ENCODE results near the gene HM13.

HM13 gene

DNA sequence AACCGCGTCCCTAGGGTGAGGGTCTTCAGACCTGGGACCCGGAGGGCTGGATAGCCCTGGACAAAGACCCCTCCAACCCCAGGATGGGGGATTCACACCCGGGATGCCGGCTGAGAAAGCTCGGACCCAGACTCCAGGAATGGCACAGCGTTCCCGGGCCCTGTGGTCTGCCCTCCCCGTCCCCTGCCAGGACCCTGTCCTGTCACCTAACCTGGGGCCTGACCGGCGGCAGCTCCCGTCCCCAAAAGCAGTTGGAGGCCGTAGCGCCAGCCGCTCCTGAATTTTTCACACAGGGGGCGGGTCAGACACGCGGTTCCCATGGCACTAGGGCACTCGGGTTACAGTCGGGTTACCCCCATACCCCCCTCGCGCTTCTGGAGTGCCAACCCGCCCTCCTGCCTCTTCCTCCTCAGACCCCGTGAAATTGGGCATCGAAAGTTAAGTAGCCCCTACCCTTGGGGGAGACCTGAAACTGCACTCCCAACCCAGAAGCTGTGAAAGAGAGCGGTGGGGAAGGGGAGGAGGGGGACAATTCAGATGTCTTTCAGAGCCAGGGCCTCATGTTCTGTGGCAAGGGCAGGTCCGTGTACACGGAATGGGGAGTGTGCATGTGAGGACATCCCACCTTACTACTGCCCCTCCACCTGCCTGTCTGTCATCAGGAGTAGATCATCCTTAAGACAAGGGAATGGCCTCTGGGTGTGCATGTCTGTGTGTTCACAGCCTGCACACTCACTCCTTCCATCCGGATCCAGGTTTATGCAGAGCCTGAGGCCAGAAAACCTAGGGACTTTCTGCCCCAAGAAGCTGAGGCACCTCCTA is 38.6 kb upstream of the HM13 start:
- DNase-seq (ENCODE audit: extremely low read depth, low read depth): no peak
- TF ChIP-seq, protein P1, sequence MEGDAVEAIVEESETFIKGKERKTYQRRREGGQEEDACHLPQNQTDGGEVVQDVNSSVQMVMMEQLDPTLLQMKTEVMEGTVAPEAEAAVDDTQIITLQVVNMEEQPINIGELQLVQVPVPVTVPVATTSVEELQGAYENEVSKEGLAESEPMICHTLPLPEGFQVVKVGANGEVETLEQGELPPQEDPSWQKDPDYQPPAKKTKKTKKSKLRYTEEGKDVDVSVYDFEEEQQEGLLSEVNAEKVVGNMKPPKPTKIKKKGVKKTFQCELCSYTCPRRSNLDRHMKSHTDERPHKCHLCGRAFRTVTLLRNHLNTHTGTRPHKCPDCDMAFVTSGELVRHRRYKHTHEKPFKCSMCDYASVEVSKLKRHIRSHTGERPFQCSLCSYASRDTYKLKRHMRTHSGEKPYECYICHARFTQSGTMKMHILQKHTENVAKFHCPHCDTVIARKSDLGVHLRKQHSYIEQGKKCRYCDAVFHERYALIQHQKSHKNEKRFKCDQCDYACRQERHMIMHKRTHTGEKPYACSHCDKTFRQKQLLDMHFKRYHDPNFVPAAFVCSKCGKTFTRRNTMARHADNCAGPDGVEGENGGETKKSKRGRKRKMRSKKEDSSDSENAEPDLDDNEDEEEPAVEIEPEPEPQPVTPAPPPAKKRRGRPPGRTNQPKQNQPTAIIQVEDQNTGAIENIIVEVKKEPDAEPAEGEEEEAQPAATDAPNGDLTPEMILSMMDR (IDR thresholded peaks at IDR 0.05; ENCODE audit: low read depth, low read length): no peak

DNA sequence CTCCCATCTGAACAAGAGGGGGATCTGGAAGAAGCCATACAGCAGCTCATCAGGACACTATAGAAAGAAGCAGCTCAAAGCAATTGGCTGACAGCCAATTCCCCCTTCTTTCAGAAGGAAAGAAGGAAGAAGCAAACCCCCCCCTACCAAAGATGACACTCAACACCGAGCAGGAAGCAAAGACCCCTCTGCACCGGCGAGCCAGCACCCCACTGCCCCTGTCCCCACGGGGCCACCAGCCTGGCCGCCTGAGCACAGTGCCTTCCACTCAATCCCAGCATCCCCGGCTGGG is 38.0 kb upstream of the HM13 start:
- no peak for DNase-seq (ENCODE audit: extremely low read depth, low read depth)
- TF ChIP-seq, protein P1 (IDR thresholded peaks at IDR 0.05; ENCODE audit: low read depth, low read length): no peak

DNA sequence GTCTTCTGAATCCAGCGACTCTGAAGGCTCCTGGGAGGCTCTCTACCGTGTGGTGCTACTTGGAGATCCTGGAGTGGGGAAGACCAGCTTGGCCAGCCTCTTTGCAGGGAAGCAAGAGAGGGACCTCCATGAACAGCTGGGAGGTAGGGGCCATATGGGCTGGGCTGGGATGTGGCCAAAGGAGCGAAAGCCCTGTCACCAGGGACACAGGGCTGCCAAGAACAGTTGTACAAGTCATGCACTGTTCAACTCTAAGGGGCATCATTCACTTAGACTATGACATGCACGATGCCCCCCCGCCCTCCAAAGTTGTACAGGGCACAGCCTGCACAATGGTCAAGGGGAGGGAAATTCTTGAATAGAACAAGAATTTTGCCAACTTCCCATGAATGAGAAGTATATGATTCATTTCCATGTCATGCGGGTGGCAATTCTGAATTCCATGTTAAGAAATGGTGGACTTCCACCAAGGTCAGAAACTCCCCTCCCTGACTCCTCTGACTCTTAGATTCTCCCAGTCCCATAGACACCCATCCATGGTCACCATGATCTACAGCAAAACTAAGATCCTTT is 37.5 kb upstream of the HM13 start:
- no peak for DNase-seq (ENCODE audit: extremely low read depth, low read depth)
- TF ChIP-seq, protein P1 (IDR thresholded peaks at IDR 0.05; ENCODE audit: low read depth, low read length): no peak

GRCh38 chr20:31484001-31484400 is 30.2 kb upstream of the HM13 start:
- TF ChIP-seq, protein P1 (IDR thresholded peaks at IDR 0.05; ENCODE audit: low read depth, low read length): no peak
- DNase-seq (ENCODE audit: extremely low read depth, low read depth): no peak

DNA sequence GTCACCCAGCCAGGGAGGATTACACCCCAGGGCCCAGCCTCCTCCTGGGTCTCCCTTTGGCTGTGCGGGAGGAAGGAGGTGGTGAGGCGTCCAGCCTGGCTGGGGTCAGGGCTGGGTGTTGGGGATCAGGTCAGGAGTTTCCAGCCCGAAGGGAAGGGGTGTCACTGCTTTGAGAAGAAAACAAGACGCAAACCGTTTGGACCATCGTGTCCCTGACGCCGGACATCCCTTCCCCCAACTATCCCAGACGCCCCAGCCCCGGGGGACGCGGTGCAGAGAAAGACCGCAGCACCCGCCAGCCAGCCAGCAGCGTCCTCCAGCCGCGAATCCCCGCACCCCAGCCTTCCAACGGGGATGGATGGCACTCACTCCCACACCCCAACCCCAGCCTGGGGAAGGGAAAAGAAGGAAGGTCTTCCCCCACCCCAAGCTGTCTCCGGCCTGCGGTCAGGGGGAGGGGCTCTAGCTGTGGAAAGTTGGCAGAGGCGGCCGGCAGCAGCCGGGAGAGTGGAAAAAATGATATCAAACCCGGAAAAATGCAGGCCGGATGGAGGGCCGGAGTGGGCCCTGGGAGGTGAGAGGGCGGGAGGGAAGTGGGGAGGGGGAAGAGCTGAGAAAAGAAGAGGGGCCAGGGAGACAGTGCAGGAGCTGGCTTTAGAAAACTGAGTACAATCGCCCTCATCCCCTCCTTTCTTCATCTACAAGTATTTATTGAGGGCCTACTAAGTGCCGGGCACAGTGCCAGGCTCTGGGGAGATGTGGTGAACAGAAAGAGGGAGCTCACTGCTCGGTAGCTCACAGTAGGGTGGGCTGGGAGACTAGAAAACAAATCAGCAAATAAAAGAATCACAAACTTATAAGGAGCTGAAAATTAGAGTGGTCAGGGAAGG is 28.5 kb upstream of the HM13 start:
- no peak for DNase-seq (ENCODE audit: extremely low read depth, low read depth)
- TF ChIP-seq, protein P1 (IDR thresholded peaks at IDR 0.05; ENCODE audit: low read depth, low read length): no peak

DNA sequence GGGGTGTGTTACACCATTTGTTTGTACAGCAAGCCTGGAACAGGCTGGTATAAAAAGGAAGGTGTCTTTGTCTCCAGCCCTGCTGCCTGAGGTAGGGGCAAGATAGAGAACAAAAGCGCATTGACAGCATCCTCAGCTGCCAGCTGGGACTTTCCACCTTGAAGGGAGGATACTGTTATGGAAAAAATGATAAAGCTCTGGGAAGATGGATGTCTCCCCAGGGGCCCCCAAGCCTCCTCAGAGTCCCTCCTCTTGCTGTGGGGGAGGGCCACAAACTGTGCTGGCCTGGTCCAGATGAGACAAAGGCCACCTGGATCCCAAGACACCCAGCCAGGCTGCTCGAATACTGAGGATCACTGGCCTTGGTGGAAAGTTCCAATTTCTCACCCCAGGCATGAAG is 26.1 kb upstream of the HM13 start:
- TF ChIP-seq, protein P1 (IDR thresholded peaks at IDR 0.05; ENCODE audit: low read depth, low read length): no peak
- DNase-seq (ENCODE audit: extremely low read depth, low read depth): no peak

GRCh38 chr20:31489152-31489551 is 25.1 kb upstream of the HM13 start:
- TF ChIP-seq, protein P1 (IDR thresholded peaks at IDR 0.05; ENCODE audit: low read depth, low read length): no peak
- DNase-seq (ENCODE audit: extremely low read depth, low read depth): no peak
